Measurements from ENCODE around the gene PLTP.

The PLTP gene

GRCh38 chr20:45909817-45910669 is 1.9 kb downstream of the PLTP start:
- H3K4me3 ChIP-seq (ENCODE audit: low read depth, low read length): no peak overlapping the region
- TF ChIP-seq CTCF (IDR thresholded peaks at IDR 0.05; ENCODE audit: low read depth, low read length, missing control alignments): no peak
- DNase-seq (ENCODE audit: low read depth): no peak

- no peak for TF ChIP-seq CTCF (IDR thresholded peaks at IDR 0.05; ENCODE audit: low read depth, low read length, missing control alignments)
These were observed 2.6 kb downstream of the PLTP start for GRCh38 chr20:45909336-45909808.

DNA sequence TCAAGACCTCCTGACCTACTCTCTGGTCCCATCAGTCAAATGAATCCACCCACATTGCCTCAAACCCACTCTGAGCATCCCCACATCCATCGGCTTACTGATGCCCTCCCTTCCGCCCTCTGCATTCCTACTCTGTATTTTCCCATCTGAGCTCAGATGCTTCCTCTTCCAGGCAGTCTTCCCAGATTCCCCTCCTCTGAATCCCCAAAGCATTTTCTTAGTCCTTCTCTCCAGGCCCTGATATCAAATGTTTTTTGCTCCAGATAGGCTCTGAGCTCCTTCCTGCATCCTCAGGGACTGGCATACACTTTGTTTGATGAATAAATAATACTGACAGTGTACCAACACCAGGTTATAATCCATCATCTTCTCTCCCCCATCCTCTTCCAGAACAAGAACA is 3.9 kb downstream of the PLTP start:
- DNase-seq (ENCODE audit: low read depth): no peak
- TF ChIP-seq CTCF (IDR thresholded peaks at IDR 0.05; ENCODE audit: low read depth, low read length, missing control alignments): no peak
- no peak overlapping the region for H3K4me3 ChIP-seq (ENCODE audit: low read depth, low read length)

More at GRCh38 chr20:45909336-45909808, 2.6 kb downstream of the PLTP start:
- no peak for DNase-seq (ENCODE audit: low read depth)
- no peak overlapping the region for H3K4me3 ChIP-seq (ENCODE audit: low read depth, low read length)

DNA sequence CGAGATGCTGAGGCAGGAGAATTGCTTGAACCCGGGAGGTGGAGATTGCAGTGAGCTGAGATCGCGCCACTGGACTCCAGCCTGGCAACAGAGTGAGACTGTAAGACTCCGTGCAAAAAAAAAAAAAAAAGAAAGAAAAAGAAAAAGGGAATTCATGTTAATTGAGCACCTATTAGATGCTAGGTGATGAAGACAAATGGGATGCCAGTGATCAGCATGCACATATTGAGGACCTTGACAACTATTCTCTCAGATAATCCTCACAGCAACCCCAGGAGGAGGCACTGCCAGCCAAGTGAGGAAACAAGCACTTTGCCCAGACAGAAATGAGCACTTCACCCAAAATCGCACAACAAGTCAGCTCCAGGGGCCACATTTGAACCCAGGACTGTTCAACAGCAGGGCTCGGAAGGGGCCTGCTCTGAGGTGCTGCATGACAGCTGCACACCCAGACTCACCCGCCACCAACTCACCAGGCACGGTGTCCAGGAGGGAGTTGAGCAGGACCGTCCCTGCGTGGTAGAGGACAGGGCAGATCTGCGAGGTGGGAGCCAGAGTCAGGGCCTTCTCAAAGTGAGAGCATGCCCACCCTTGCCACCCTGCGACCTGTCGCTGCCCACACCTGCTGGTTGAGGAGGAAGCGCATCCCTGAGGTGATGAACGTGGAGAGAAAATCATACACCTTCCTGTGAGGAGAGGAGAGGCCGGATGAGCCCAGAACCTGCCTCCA is 4.6 kb downstream of the PLTP start:
- no peak for DNase-seq (ENCODE audit: low read depth)
- H3K4me3 ChIP-seq (ENCODE audit: low read depth, low read length): no peak overlapping the region
- no peak for TF ChIP-seq CTCF (IDR thresholded peaks at IDR 0.05; ENCODE audit: low read depth, low read length, missing control alignments)

DNA sequence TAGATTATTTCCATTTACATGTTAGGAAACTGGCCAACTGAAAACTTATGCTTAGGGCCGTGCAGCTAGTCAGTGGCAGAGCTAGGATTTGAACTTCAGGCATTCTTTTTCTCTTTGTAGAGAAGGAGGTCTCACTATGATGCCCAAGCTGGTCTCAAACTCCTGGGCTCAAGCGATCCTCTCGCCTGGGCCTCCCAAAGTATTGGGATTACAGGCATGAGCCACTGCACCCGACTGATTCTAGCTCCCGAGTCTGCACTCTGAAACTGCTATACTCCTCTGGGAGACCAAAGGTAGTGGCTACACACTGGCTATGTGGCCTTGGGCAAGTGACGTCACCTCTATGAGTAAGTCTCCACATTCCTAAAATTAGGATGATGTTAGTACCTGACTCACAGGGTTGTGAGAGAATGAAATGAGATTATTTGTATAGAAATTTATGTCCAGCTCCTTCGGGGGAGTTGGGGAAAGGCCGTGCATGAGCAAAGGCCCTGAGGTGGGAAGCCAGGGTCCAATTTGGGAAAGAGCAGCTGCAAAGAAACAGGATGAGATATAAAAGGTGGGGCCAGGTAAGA is 6.4 kb downstream of the PLTP start:
- no peak overlapping the region for H3K4me3 ChIP-seq (ENCODE audit: low read depth, low read length)
- no peak for DNase-seq (ENCODE audit: low read depth)
- no peak for TF ChIP-seq CTCF (IDR thresholded peaks at IDR 0.05; ENCODE audit: low read depth, low read length, missing control alignments)

GRCh38 chr20:45904583-45905504 is 7.1 kb downstream of the PLTP start:
- H3K4me3 ChIP-seq (ENCODE audit: low read depth, low read length): no peak overlapping the region
- no peak for TF ChIP-seq CTCF (IDR thresholded peaks at IDR 0.05; ENCODE audit: low read depth, low read length, missing control alignments)
- DNase-seq (ENCODE audit: low read depth): no peak

Measured in GM12864 (cell line).